DMS79 (cell line): ENCODE results near the gene ITSN1.
"Not testable (repeated sequence)": the region's sequence is repeated elsewhere in the genome, so short reads cannot be mapped to it uniquely, and the experiment has no call there.

ENCODE experiments used
- DNase-seq: peaks from one replicate; lab custom pipeline; 2025; lab: John Stamatoyannopoulos, UW

Gene ITSN1

DNA sequence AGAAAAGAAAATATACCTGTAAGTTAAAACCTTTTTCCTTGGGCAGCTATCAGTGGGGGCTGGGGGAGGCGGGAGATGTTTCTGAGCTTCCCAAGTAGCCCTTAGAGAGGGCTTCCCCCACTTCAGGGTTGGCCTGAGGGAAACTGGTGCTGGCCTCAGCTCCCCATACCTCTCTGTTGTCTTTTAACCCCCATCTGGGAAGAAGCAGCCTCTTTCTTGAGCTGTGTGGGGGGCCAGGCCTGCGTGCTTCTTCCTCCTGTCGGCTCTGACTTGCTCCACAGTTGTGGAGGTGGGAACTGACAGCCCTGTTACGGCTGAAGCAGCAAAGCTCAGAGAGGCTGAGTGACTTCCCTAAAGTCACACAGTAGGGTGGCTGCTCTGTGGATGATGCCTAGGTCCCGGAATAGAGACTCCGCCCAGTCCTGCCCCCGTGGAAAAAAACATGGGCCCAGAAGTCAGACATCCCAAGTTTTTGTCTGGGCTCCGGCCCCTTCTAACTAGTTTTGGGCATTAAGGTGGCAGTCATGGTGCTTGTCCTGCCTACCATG is 218.1 kb downstream of the ITSN1 start:
- DNase-seq, result no peak

DNA sequence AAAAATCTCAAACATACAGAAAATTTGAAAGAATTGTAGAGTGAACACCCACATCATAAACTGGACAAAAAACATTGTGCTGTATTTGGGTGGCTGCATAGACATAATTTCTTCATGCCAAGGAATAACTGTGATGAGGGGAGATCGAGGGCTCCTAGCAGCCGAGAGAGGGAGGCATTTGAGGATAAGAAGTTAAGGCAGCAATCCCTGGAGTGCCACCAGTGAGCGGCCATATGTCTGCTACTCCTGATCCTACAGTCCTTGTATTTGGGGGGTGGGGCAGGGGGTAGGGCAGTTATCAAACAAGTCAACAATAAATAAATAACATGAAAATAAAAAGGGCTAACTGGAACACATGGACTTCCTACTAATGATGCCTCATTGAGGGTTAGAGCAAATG is 218.8 kb downstream of the ITSN1 start:
- no peak for DNase-seq

DNA sequence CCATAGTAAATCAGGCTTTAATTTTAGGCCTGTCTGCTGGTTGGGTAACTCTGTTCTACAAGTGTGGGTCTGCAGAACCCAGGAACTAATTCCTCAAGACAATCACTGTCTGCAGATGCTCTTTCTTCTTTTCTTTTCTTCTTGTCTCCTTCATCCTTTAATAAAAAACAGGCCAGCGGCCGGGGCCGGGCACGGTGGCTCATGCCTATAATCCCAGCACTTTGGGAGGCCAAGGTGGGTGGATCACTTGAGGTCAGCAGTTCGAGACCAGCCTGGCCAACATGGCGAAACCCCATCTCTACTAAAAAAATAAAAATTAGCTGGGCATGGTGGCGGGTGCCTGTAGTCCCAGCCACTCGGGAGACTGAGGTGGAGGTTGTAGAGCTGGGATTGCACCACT is 220.9 kb downstream of the ITSN1 start:
- DNase-seq, result not testable (repeated sequence)

DNA sequence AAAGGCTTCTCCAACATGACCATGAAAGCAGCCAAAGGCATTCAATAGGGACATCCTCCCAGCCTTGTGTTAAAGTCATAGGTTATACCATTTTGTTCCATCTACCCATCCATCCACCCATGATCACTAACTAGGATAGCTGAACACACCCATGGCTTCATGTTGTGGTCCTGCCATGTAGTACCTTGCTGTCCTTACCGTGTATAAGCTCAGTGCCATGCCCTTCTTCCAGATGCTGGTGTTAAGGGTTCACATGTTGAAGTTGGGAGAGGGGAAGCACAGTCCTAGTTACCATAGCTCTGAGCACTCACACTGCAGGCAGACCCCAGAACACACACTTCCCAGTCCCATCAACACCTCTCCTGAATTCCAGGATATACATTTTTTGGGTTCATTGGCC is 221.8 kb downstream of the ITSN1 start:
- DNase-seq, result no peak

GRCh38 chr21:33865176-33865575 is 222.9 kb downstream of the ITSN1 start:
- DNase-seq, result no peak

DNA sequence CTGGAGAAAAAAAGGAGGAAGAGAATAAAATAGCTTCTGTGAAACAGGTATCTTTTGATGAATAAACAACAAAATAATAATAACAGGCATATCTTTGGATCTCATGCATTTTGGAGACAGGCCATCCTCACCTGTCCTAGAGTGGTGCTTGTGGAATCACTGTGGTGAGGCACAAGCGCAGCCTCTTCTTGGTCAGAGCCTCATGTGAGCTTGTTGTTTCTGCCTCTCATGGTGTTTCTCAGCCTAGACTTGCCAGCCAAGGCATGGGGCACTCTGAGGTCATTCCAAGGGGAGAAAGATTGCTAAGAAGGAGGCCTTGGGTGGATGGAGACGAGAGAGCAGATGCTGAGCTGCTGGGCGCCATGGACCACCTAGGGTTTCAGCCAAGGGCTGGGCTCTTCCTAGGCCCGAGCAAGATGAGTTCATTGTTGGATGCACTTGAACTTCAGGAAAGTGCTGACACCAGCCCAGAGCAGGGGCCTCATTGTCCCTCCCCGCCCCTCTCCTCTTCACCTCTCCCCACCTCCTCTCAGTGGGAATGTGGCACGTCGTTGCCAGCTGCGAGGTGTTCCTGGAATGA is 223.8 kb downstream of the ITSN1 start:
- DNase-seq, result no peak

- no peak for DNase-seq
These were observed 224.5 kb downstream of the ITSN1 start for GRCh38 chr21:33866826-33867225.

GRCh38 chr21:33867868-33868267 is 225.6 kb downstream of the ITSN1 start:
- not testable (repeated sequence) for DNase-seq

GRCh38 chr21:33869873-33870272 is 227.6 kb downstream of the ITSN1 start:
- DNase-seq, result no peak

GRCh38 chr21:33870768-33871167 is 228.5 kb downstream of the ITSN1 start:
- DNase-seq, result no peak

DNA sequence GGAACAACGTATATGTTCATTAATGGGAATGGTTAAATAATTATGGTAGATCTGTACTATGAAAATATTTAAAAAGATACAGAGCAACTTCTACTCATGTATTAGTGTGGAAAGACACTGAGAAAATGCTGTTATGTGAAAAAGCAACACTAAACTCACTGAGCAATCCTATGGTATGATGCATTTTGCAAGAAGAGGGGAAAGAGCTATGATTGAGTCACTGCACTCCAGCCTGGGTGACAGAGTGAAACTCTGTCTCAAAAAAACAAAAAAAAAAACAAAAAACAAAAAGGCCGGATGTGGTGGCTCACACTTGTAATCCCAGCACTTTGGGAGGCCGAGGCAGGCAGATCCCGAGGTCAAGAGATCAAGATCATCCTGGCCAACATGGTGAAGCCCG is 228.9 kb downstream of the ITSN1 start:
- DNase-seq, result no peak

DNA sequence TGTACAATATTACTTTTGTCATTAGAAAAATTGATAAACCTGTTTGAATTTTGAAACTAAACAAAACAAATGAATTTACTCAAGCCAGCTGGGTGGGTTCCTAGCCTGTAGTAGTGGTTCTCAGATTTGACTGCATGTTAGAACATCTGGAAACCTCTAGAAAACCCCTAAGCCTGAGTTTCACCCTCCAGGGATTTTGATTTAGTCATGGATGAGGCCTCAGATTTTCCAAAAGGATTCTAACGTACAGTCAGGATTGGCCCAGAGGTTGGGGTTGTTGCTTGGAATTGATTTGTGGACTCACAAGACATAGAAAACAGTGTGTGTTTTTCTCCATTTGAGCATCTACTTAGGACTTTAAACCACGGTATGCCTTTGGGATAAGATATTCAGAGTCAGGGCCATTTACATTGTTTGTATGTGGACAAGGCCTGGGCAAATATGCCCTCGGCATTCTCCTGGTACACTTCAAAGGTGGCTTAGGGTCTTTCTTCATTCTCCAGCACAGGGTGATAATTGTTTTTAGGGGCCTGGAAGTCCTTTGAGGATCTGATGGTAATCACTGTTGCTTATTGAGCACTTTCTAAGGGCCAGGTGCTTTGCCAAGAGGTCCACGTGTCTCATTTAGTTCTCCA is 230.7 kb downstream of the ITSN1 start:
- no peak for DNase-seq

DNA sequence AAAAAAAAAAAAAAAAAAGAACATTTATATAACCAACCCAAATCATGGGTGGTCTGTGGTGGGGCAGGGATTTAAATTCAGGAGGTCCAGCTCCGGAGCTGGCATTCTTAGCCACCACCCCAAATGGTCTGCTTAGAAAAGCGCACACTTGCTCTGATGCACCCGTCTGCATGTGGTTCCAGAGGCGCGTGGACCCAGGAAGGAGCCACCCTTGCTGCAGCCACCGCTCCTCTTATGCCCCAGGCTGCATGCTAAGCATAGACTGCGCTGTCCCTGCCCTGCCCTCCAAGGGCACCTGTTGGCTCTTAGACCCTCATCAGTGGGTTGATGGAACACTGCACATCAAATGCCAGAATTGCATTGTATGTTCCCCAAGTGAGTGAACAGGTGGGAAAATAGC is 231.9 kb downstream of the ITSN1 start:
- DNase-seq, result no peak

- DNase-seq, result no peak
These were observed 232.9 kb downstream of the ITSN1 start for GRCh38 chr21:33875026-33875695.

GRCh38 chr21:33878824-33879223 is 236.5 kb downstream of the ITSN1 start:
- DNase-seq, result no peak

- DNase-seq, result no peak
These were observed 238.3 kb downstream of the ITSN1 start for GRCh38 chr21:33880626-33881025.

GRCh38 chr21:33881689-33882440 is 239.6 kb downstream of the ITSN1 start:
- DNase-seq, result no peak

DNA sequence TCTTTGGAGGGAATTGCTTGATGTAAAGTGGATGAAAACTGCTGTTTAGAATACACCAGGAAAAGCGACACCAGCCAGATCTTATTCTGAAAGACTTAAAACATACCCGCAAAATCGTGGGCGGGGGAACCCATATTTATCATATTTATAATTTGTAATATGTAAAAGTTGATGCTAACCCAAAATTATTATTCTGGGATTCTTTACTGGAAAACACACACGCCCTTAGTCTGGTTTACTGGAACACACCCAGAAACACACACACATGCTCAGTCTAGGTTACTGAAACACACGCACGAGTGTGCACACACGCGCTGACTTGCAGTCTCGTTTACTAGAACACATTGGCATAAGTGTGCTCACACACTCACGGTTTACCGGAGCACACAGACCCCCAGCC is 240.8 kb downstream of the ITSN1 start:
- no peak for DNase-seq

- DNase-seq, result peak; percentile 46
These were observed 242.3 kb downstream of the ITSN1 start for GRCh38 chr21:33884376-33885171.

DNA sequence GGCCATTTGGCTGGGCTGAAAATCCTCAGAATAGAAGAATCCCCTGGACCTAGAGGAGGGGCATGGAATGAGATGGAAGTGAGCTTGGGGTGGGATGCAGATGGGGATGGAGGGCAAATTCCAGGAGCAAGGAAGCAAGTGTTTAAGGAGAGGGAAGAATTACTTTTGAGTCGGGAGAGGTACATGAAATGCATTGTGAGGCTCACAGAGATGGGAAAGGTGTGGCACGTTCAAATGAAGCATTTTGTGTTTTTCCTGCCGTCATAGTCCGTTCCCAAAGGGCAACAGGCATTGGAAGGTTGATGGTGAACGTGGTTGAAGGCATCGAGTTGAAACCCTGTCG is 242.8 kb downstream of the ITSN1 start:
- no peak for DNase-seq

DNA sequence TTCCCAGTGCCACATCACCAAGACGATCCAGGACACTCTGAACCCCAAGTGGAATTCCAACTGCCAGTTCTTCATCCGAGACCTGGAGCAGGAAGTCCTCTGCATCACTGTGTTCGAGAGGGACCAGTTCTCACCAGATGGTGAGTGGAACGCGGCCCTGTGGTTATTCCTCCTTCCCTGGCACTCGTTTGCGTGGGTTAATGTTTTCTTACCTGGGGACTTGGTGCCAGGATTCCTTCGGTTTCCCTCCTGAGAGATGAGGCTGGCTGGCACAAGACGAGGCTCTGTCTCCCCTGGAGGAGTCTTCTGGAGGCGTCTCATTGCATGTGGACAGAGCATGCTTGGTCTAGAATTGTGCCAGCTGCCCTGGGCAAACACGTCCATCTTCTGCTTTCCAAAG is 244.0 kb downstream of the ITSN1 start:
- no peak for DNase-seq

GRCh38 chr21:33890187-33890586 is 247.9 kb downstream of the ITSN1 start:
- no peak for DNase-seq
